PC-3 (cell line): ENCODE measurements around the gene CPT1A. TPM values are rescaled to one million over a fixed set of nuclear protein-coding genes. Genes with fewer than 3 reads are reported as not detected.

Experiments
- ATAC-seq: fragments of 200-7000 bp; cut with Tn5 transposase; 2 replicates; pipeline ENCODE4 v1.9.1; 2020; ENCODE audit warnings: mild to moderate bottlenecking, moderate library complexity
- BruUV-seq: library from RNA; stranded (reverse); fragments of 400-500 nt; replicated peaks from 2 replicates; lab custom pipeline; 2021; lab: Mats Ljungman, UMichigan
- CTCF ChIA-PET: fragments of 300-600 bp; sonication (Branson Sonifier 250); formaldehyde crosslinking; loops from one replicate; lab custom pipeline; 2022; ENCODE audit warnings: antibody characterized with exemption; lab: Charles Lee
- POLR2A ChIA-PET: fragments of 300-600 bp; sonication (Branson Sonifier 250); formaldehyde crosslinking; loops from one replicate; lab custom pipeline; 2022; ENCODE audit warnings: antibody characterized with exemption; ENCODE audit not compliant: unreplicated experiment; lab: Charles Lee
- DNase-seq: peaks from one replicate; pipeline ENCODE4 v3.0.0-alpha.2; 2015
- H2AFZ ChIP-seq: fragments of 300-600 bp; sonication (generic); 2 replicates; pipeline ENCODE4 v1.6.0; 2016; ENCODE audit warnings: antibody characterized with exemption, low read length
- H3F3A ChIP-seq: fragments of 300-600 bp; sonication (generic); one replicate; pipeline ENCODE4 v1.6.0; 2017; ENCODE audit warnings: antibody characterized with exemption, low read length, control low read depth, mild to moderate bottlenecking; ENCODE audit not compliant: unreplicated experiment
- H3K27ac ChIP-seq: fragments of 300-600 bp; sonication (generic); 2 replicates; pipeline ENCODE4 v1.5.1; 2016; ENCODE audit warnings: mild to moderate bottlenecking, low read length
- H3K27me3 ChIP-seq: fragments of 300-600 bp; sonication (generic); 2 replicates; pipeline ENCODE4 v1.6.1; 2016; ENCODE audit warnings: low read length, mixed read lengths
- H3K36me3 ChIP-seq: fragments of 300-600 bp; sonication (generic); 2 replicates; pipeline ENCODE4 v1.6.1; 2016; ENCODE audit warnings: low read depth, mixed run types, low read length, mixed read lengths
- H3K4me1 ChIP-seq: fragments of 300-600 bp; sonication (generic); 2 replicates; pipeline ENCODE4 v1.5.1; 2016; ENCODE audit warnings: low read length; ENCODE audit not compliant: insufficient read depth
- H3K4me2 ChIP-seq: fragments of 300-600 bp; sonication (generic); 2 replicates; pipeline ENCODE4 v1.6.0; 2016; ENCODE audit warnings: low read length
- H3K4me3 ChIP-seq: fragments of 300-600 bp; sonication (generic); 2 replicates; pipeline ENCODE4 v1.5.1; 2016; ENCODE audit warnings: mild to moderate bottlenecking, low read length, mixed read lengths
- H3K79me2 ChIP-seq: fragments of 300-600 bp; sonication (generic); 2 replicates; pipeline ENCODE4 v1.6.1; 2017; ENCODE audit warnings: low read length, mixed read lengths
- H3K9ac ChIP-seq: fragments of 300-600 bp; sonication (generic); 2 replicates; pipeline ENCODE4 v1.6.0; 2016; ENCODE audit warnings: mild to moderate bottlenecking, low read length
- H3K9me2 ChIP-seq: fragments of 300-600 bp; sonication (generic); replicated peaks from 2 replicates; pipeline ENCODE4 v1.6.1; 2016; ENCODE audit warnings: mixed run types, low read length, mixed read lengths
- H3K9me3 ChIP-seq: fragments of 300-600 bp; sonication (generic); 2 replicates; pipeline ENCODE4 v1.6.1; 2016; ENCODE audit warnings: low read length, mixed read lengths
- H4K20me1 ChIP-seq: fragments of 300-600 bp; sonication (generic); 2 replicates; pipeline ENCODE4 v1.6.1; 2016; ENCODE audit warnings: low read length, mixed read lengths
- EZH2 ChIP-seq: fragments of 300-600 bp; sonication (generic); IDR thresholded peaks from one replicate; pipeline ENCODE4 v1.6.1; 2017; ENCODE audit warnings: antibody characterized with exemption, mild to moderate bottlenecking, low read length; ENCODE audit not compliant: unreplicated experiment
- EZH2phosphoT487 ChIP-seq: fragments of 300-600 bp; sonication (generic); IDR thresholded peaks from 2 replicates; pipeline ENCODE4 v1.6.1; 2018; ENCODE audit warnings: mild to moderate bottlenecking, antibody characterized with exemption, low read length, borderline replicate concordance
- intact Hi-C: fragments of 100-400 bp; cut with micrococcal nuclease; formaldehyde crosslinking; loops from 2 replicates; pipeline ENCODE4 v1.9.0; 2023
- total RNA-seq: library from RNA; depleted of rRNA; stranded (reverse); fragments of >200 nt; gene quantifications from 2 replicates; pipeline ENCODE4 v1.2.3, GENCODE V29; 2014
- TF ChIP-seq, protein P1 (sequence below): fragments of 300-600 bp; sonication (generic); conservative IDR thresholded peaks from 2 replicates; pipeline ENCODE4 v1.5.1; 2017; ENCODE audit warnings: antibody characterized with exemption, low read depth, mild to moderate bottlenecking, low read length

Gene CPT1A
- total RNA-seq, 1 experiment from 2014 or later: 38.1 TPM

DNA sequence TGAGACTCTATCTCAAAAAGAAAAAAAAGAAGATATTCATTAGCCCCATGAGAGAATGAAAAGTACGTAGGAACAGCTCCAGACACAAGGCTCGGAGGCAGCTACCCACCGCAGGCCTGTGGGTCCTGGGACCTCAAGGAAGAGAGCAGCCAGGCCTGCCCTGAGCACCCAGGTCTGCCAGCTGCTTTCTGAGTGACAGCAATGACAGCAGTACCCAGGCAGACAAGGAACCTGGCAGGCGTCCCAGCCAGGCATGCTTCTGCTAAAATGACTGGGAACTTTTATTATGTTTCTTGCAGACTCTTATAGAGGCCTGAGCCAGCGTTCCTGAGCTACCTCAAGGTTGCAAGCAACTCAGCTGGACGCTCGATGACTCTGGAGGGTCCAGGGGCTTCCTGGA lies 31.6 kb downstream of the CPT1A start:
- Histone ChIP-seq H3K27me3 (no peaks in the 10 kb centered on the region), H2AFZ (no peak overlapping the region), H3K9ac (no peak overlapping the region), H3K4me2 (no peak overlapping the region), H4K20me1 (no peaks in the 10 kb centered on the region), H3K9me2 (no peaks in the 10 kb centered on the region), H3K4me1 (peaks cover 10% of the 10 kb centered on the region), H3K27ac (no peak overlapping the region), H3F3A (no peaks in the 10 kb centered on the region), H3K36me3 (peaks cover 20% of the 10 kb centered on the region; the same call in 1 of the 2 replicates), H3K9me3 (no peaks in the 10 kb centered on the region), H3K79me2 (no peaks in the 10 kb centered on the region), H3K4me3 (no peak overlapping the region)
- POLR2A ChIA-PET: no interaction called here
- DNase-seq (no peak), ATAC-seq (no peak; the same call in 1 of the 2 replicates)
- TF ChIP-seq EZH2phosphoT487 (no peak), EZH2 (no peak)
- TF ChIP-seq, protein P1, sequence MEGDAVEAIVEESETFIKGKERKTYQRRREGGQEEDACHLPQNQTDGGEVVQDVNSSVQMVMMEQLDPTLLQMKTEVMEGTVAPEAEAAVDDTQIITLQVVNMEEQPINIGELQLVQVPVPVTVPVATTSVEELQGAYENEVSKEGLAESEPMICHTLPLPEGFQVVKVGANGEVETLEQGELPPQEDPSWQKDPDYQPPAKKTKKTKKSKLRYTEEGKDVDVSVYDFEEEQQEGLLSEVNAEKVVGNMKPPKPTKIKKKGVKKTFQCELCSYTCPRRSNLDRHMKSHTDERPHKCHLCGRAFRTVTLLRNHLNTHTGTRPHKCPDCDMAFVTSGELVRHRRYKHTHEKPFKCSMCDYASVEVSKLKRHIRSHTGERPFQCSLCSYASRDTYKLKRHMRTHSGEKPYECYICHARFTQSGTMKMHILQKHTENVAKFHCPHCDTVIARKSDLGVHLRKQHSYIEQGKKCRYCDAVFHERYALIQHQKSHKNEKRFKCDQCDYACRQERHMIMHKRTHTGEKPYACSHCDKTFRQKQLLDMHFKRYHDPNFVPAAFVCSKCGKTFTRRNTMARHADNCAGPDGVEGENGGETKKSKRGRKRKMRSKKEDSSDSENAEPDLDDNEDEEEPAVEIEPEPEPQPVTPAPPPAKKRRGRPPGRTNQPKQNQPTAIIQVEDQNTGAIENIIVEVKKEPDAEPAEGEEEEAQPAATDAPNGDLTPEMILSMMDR: no peak
- intact Hi-C loops: no loop called here
- BruUV-seq: TSS peak; percentile 16
- CTCF ChIA-PET: no interaction called here

- BruUV-seq: no TSS peak
- no peak overlapping the region for H2AFZ ChIP-seq
- intact Hi-C loops: no loop called here
- no peaks in the 10 kb centered on the region for H3K27me3 ChIP-seq
- no peaks in the 10 kb centered on the region for H4K20me1 ChIP-seq
- H3K36me3 ChIP-seq: peaks cover 20% of the 10 kb centered on the region; the same call in 1 of the 2 replicates
- no peaks in the 10 kb centered on the region for H3K79me2 ChIP-seq
- H3K27ac ChIP-seq: no peak overlapping the region
- no peak for ATAC-seq
- TF ChIP-seq EZH2: no peak
- no peak for TF ChIP-seq EZH2phosphoT487
- TF ChIP-seq, protein P1: no peak
- DNase-seq: no peak
- no peaks in the 10 kb centered on the region for H3K9me3 ChIP-seq
- no peak overlapping the region for H3K4me3 ChIP-seq
- ChIA-PET POLR2A (no interaction called here), CTCF (no interaction called here)
- H3K9me2 ChIP-seq: no peaks in the 10 kb centered on the region
- no peak overlapping the region for H3K4me2 ChIP-seq
- H3K9ac ChIP-seq: no peak overlapping the region
- peaks cover 10% of the 10 kb centered on the region for H3K4me1 ChIP-seq
- H3F3A ChIP-seq: no peaks in the 10 kb centered on the region
Measured at GRCh38 chr11:68809506-68809905, 32.2 kb downstream of the CPT1A start.

DNA sequence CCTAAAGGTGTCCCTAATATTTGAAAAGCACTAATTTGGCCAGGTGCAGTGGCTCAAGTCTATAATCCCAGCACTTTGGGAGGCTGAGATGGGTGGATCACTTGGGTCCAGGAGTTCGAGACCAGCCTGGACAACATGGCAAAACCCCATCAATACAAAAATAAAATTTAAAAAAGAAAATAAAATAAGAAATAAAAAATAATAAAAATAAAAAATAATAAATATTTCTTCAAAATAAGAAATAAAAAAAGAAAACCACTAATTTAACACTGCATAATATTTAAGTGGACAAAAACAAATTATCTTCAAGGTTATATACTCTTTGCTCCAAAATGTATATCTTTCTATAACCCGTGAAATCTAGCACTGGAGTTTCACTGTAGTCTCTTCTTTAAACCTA lies 32.9 kb downstream of the CPT1A start:
- H3K36me3 ChIP-seq: peaks cover 20% of the 10 kb centered on the region; the same call in 1 of the 2 replicates
- no peaks in the 10 kb centered on the region for H3K9me3 ChIP-seq
- TF ChIP-seq, protein P1: no peak
- TF ChIP-seq EZH2phosphoT487 (no peak), EZH2 (no peak)
- no peaks in the 10 kb centered on the region for H4K20me1 ChIP-seq
- H3K4me1 ChIP-seq: peaks cover 10% of the 10 kb centered on the region
- no peak overlapping the region for H3K27ac ChIP-seq
- no peak overlapping the region for H3K4me2 ChIP-seq
- no peaks in the 10 kb centered on the region for H3K9me2 ChIP-seq
- no peaks in the 10 kb centered on the region for H3K27me3 ChIP-seq
- BruUV-seq: no TSS peak
- H3K79me2 ChIP-seq: no peaks in the 10 kb centered on the region
- no peak overlapping the region for H3K9ac ChIP-seq
- no peak for ATAC-seq
- ChIA-PET POLR2A (no interaction called here), CTCF (no interaction called here)
- no peak for DNase-seq
- H2AFZ ChIP-seq: no peak overlapping the region
- H3K4me3 ChIP-seq: no peak overlapping the region
- H3F3A ChIP-seq: no peaks in the 10 kb centered on the region
- intact Hi-C loops: no loop called here
